ENCODE results near the gene PPM1E.

DNA sequence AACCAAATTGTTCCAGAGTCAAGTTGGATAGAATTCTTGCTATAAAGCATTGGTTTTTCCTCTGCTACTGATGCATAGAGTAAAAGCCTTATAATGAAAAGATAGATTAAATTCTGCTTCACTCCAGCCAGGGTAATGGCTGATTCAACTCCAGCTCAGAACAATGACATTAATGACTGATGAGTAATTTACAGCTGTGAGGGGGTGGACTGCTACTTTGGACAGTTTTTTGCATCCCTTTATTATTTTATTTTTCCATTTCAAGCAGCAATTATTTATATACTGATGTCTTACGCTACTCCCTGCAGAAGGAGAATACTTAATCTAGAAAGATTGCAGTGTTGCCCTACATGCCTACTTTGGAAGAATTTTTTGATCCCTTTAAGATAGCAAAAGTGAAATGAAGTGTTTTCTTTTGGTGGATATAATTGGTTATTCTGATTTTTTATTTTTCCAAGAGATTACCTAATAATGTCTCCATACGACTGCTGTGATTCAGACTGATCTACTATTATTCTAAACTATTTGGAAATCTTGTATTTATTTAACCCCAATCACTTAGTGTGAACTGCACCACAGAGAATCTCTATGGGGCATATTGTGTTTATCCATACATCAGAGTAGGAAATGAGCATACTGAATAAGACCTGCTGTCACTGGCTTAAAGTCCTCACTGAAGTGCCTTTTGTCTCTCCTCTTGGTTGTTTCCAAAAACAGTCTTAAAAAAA, 201.5 kb downstream of the PPM1E start:
- TF ChIP-seq, protein P1, sequence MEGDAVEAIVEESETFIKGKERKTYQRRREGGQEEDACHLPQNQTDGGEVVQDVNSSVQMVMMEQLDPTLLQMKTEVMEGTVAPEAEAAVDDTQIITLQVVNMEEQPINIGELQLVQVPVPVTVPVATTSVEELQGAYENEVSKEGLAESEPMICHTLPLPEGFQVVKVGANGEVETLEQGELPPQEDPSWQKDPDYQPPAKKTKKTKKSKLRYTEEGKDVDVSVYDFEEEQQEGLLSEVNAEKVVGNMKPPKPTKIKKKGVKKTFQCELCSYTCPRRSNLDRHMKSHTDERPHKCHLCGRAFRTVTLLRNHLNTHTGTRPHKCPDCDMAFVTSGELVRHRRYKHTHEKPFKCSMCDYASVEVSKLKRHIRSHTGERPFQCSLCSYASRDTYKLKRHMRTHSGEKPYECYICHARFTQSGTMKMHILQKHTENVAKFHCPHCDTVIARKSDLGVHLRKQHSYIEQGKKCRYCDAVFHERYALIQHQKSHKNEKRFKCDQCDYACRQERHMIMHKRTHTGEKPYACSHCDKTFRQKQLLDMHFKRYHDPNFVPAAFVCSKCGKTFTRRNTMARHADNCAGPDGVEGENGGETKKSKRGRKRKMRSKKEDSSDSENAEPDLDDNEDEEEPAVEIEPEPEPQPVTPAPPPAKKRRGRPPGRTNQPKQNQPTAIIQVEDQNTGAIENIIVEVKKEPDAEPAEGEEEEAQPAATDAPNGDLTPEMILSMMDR (IDR thresholded peaks at IDR 0.05; ENCODE audit: low read depth, low read length): no peak
- no peak for TF ChIP-seq EZH2phosphoT487 (IDR thresholded peaks at IDR 0.05; ENCODE audit: low read depth)

All from OCI-LY3 (cell line).